NOMO-1 treated with dmso at 0.1 percent for 144 hours (cell line): Measurements from ENCODE around the gene MSI1.

ENCODE experiments used
- DNase-seq: peaks from one replicate; lab custom pipeline; 2025; ENCODE audit not compliant: unreplicated experiment; lab: John Stamatoyannopoulos, UW

MSI1 gene

GRCh38 chr12:120368789-120369602 lies at the start of gene MSI1:
Gene MSI1 (minus strand): TSS chr12:120369164. CDS start chr12:120369091, 73 bp downstream.
- no peak for DNase-seq

GRCh38 chr12:120417917-120418580 lies 49.1 kb upstream of the MSI1 start:
- DNase-seq, result no peak

GRCh38 chr12:120416490-120417216 lies 47.7 kb upstream of the MSI1 start:
- DNase-seq, result no peak

GRCh38 chr12:120413901-120414695 lies 45.1 kb upstream of the MSI1 start:
- no peak for DNase-seq

GRCh38 chr12:120412421-120412820 lies 43.5 kb upstream of the MSI1 start:
- no peak for DNase-seq

GRCh38 chr12:120408771-120409170 lies 39.8 kb upstream of the MSI1 start:
- no peak for DNase-seq

GRCh38 chr12:120406553-120406952 lies 37.6 kb upstream of the MSI1 start:
- DNase-seq, result no peak

- no peak for DNase-seq
These were observed 37.1 kb upstream of the MSI1 start for GRCh38 chr12:120406069-120406468.

- no peak for DNase-seq
These were observed 35.3 kb upstream of the MSI1 start for GRCh38 chr12:120404271-120404670.

GRCh38 chr12:120403869-120404268 lies 34.9 kb upstream of the MSI1 start:
- no peak for DNase-seq

- DNase-seq, result no peak
These were observed 33.3 kb upstream of the MSI1 start for GRCh38 chr12:120402217-120402616.

- no peak for DNase-seq
These were observed 30.6 kb upstream of the MSI1 start for GRCh38 chr12:120399531-120399930.

- DNase-seq, result no peak
These were observed 29.0 kb upstream of the MSI1 start for GRCh38 chr12:120397824-120398540.

- no peak for DNase-seq
These were observed 25.8 kb upstream of the MSI1 start for GRCh38 chr12:120394483-120395367.

GRCh38 chr12:120390540-120391120 lies 21.7 kb upstream of the MSI1 start:
- no peak for DNase-seq

- no peak for DNase-seq
These were observed 19.9 kb upstream of the MSI1 start for GRCh38 chr12:120388691-120389481.

- DNase-seq, result no peak
These were observed 12.9 kb upstream of the MSI1 start for GRCh38 chr12:120381752-120382419.

GRCh38 chr12:120378036-120378435 lies 9.1 kb upstream of the MSI1 start:
- no peak for DNase-seq
